Stomach smooth muscle (tissue), 2 donors: ENCODE data around the gene LMO3.

ENCODE experiments used
- H3K27ac ChIP-seq: one replicate; pipeline ENCODE4 v1.7.0; 2013; ENCODE audit warnings: mild to moderate bottlenecking, low read length, inconsistent platforms
- H3K27me3 ChIP-seq, 2 donors: one replicate each; pipeline ENCODE4 v1.7.0; 2013; ENCODE audit warnings: low read length in 2 of 2; ENCODE audit not compliant: insufficient read depth in 2 of 2, control insufficient read depth in 1 of 2
- H3K36me3 ChIP-seq, 2 donors: one replicate each; pipeline ENCODE4 v1.7.0; 2013; ENCODE audit warnings: low read length in 2 of 2; ENCODE audit not compliant: control insufficient read depth in 2 of 2, insufficient read depth in 2 of 2
- H3K4me1 ChIP-seq: one replicate; pipeline ENCODE4 v1.7.0; 2013; ENCODE audit warnings: low read length; ENCODE audit not compliant: control insufficient read depth, insufficient read depth
- H3K4me3 ChIP-seq, 2 donors: one replicate each; pipeline ENCODE4 v1.7.0; 2013; ENCODE audit warnings: low read length in 2 of 2
- H3K9ac ChIP-seq, 2 donors: one replicate each; pipeline ENCODE4 v1.7.0; 2013; ENCODE audit warnings: low read length in 2 of 2, mild to moderate bottlenecking in 1 of 2
- H3K9me3 ChIP-seq, 2 donors: one replicate each; pipeline ENCODE4 v1.7.0; 2013; ENCODE audit warnings: low read length in 2 of 2; ENCODE audit not compliant: control insufficient read depth in 2 of 2
- donor health status: healthy.
- donor health status: Pancreatic carcinoma.

Gene LMO3

GRCh38 chr12:16520328-16520727, 85.6 kb downstream of the LMO3 start:
- Histone ChIP-seq H3K27me3 (no peaks in the 10 kb centered on the region), H3K9ac (no peak overlapping the region), H3K9me3 (no peaks in the 10 kb centered on the region), H3K36me3 (no peaks in the 10 kb centered on the region), H3K27ac (no peak overlapping the region), H3K4me3 (no peak overlapping the region), H3K4me1 (no peaks in the 10 kb centered on the region)

- Histone ChIP-seq H3K9me3 (no peaks in the 10 kb centered on the region), H3K27ac (no peak overlapping the region), H3K36me3 (no peaks in the 10 kb centered on the region), H3K4me1 (no peaks in the 10 kb centered on the region), H3K4me3 (no peak overlapping the region), H3K9ac (no peak overlapping the region), H3K27me3 (no peaks in the 10 kb centered on the region)
These were observed 90.3 kb downstream of the LMO3 start for GRCh38 chr12:16515666-16516065.

GRCh38 chr12:16513231-16513630, 92.7 kb downstream of the LMO3 start:
- no peaks in the 10 kb centered on the region for H3K36me3 ChIP-seq
- no peak overlapping the region for H3K4me3 ChIP-seq
- no peaks in the 10 kb centered on the region for H3K9me3 ChIP-seq
- no peak overlapping the region for H3K27ac ChIP-seq
- H3K27me3 ChIP-seq = no peaks in the 10 kb centered on the region
- H3K4me1 ChIP-seq = no peaks in the 10 kb centered on the region
- H3K9ac ChIP-seq = no peak overlapping the region

GRCh38 chr12:16509411-16509810, 96.6 kb downstream of the LMO3 start:
- Histone ChIP-seq H3K4me1 (no peaks in the 10 kb centered on the region), H3K36me3 (no peaks in the 10 kb centered on the region), H3K27ac (no peak overlapping the region), H3K9me3 (no peaks in the 10 kb centered on the region), H3K27me3 (no peaks in the 10 kb centered on the region), H3K9ac (no peak overlapping the region), H3K4me3 (no peak overlapping the region)

- no peaks in the 10 kb centered on the region for H3K36me3 ChIP-seq
These were observed 99.6 kb downstream of the LMO3 start for GRCh38 chr12:16506394-16506793.

DNA sequence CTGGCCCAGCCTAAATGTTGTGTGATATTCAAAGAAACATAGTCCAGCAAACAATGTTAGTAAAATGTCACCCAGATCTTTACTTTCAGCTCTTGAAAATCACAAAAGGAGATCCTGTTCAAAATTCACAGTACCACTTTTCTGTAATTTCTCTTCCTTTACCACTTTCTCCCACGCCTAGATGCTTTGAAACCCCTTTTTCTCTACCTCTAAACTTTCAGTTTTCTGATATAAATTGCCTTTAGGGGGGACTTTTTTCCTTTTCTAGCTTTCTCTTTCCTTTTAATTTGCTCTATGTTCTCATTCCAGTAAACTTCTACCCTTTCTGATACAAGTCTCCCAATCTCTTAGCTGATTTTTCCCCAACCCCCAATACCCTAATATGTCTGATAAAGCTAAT, 101.8 kb downstream of the LMO3 start:
- no peaks in the 10 kb centered on the region for H3K9me3 ChIP-seq
- H3K36me3 ChIP-seq = no peaks in the 10 kb centered on the region

More at GRCh38 chr12:16506394-16506793, 99.6 kb downstream of the LMO3 start:
- H3K27ac ChIP-seq = no peak overlapping the region
- no peaks in the 10 kb centered on the region for H3K9me3 ChIP-seq
- no peaks in the 10 kb centered on the region for H3K4me1 ChIP-seq
- no peak overlapping the region for H3K4me3 ChIP-seq
- no peaks in the 10 kb centered on the region for H3K27me3 ChIP-seq
- no peak overlapping the region for H3K9ac ChIP-seq

DNA sequence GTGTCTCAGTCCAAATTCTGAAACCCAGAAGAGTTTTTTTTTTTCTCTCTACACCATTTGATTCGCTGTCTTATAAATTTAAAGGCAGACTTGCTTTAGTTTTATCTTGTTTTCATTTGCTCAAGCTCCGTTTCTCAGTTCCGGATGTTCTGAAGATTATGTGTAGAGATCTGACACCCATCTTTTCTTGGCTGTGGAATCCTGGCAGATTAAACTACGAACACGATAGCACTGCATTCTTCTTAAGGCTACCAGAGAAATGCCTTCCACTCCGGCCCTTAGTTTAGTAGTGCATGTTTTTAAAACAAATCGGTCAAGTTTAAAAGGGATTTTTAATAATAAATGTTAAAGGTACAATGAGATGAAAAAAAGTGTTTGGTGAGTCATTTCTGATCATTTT, 106.4 kb downstream of the LMO3 start:
- Histone ChIP-seq H3K27me3 (no peaks in the 10 kb centered on the region), H3K27ac (no peak overlapping the region), H3K9ac (no peak overlapping the region), H3K4me1 (no peaks in the 10 kb centered on the region), H3K4me3 (no peak overlapping the region), H3K9me3 (no peaks in the 10 kb centered on the region), H3K36me3 (no peaks in the 10 kb centered on the region)

More for the DNA sequence above, 101.8 kb downstream of the LMO3 start:
- Histone ChIP-seq H3K4me3 (no peak overlapping the region), H3K4me1 (no peaks in the 10 kb centered on the region), H3K27ac (no peak overlapping the region), H3K9ac (no peak overlapping the region), H3K27me3 (no peaks in the 10 kb centered on the region)
